Stimulated activated CD8-positive, alpha-beta memory T cell treated with anti-CD3 and anti-CD28 coated beads, Interleukin-15, amount 100 ng/mL, for 4 hours (primary cell): ENCODE data around the gene TFF3.

Source experiments
- DNase-seq, 2 donors: peaks; one replicate each; pipeline ENCODE4 v3.0.0-alpha.2; 2020; ENCODE audit warnings: low read depth in 2 of 2

TFF3 gene

GRCh38 chr21:42266971-42267556 is 48.1 kb downstream of the TFF3 start:
- DNase-seq, result no peak

- DNase-seq, result no peak
These were observed 49.9 kb downstream of the TFF3 start for GRCh38 chr21:42265231-42265812.

GRCh38 chr21:42264245-42265195 is 50.7 kb downstream of the TFF3 start:
- DNase-seq, result no peak

- DNase-seq, result no peak
These were observed 51.5 kb downstream of the TFF3 start for GRCh38 chr21:42263591-42264131.

- DNase-seq, result no peak
These were observed 52.4 kb downstream of the TFF3 start for GRCh38 chr21:42262831-42263231.

GRCh38 chr21:42261829-42262200 is 53.4 kb downstream of the TFF3 start:
- DNase-seq, result no peak
